HG03342 (cell line): ENCODE measurements around the gene FXYD7.

Experiments used
- ATAC-seq: cut with Tn5 transposase; IDR thresholded peaks from one replicate; pipeline ENCODE4 v1.9.1; 2021; ENCODE audit warnings: mild to moderate bottlenecking, moderate library complexity; ENCODE audit not compliant: unreplicated experiment

The FXYD7 gene

DNA sequence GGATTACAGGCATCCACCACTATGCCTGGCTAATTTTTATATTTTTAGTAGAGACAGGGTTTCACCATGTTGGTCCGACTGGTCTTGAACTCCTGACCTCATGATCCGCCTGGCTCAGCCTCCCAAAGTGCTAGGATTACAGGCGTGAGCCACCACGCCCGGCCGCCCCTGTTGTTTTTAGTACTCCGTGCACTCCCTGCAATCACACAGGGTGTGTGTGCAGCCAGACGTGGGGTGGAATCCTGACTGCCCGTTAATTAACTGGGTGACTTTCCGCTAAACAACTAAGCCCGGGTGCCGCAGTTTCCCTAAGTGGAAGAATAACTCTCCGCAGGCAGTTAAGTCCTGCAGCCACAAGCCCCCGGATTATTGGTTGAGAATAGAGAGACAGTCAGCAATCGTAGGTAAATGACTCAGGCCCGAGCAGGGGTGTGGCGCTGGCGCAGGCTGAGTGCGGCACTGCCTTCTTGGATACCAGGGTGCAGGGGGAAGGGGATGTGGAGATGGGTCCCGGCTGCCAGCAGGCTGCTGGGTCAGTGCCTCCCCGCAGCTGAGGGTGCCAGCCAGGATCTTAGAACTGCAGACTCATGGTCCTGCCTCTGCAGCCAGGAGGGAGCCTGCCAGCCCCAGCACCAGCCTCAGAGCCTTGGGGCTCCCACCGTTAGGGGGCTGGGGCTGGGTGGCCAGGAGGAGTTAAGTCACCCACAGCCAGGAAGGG lies 33.5 kb upstream of the FXYD7 start:
- no peak for ATAC-seq

- no peak for ATAC-seq
Measured at GRCh38 chr19:35110974-35111373, 32.1 kb upstream of the FXYD7 start.

DNA sequence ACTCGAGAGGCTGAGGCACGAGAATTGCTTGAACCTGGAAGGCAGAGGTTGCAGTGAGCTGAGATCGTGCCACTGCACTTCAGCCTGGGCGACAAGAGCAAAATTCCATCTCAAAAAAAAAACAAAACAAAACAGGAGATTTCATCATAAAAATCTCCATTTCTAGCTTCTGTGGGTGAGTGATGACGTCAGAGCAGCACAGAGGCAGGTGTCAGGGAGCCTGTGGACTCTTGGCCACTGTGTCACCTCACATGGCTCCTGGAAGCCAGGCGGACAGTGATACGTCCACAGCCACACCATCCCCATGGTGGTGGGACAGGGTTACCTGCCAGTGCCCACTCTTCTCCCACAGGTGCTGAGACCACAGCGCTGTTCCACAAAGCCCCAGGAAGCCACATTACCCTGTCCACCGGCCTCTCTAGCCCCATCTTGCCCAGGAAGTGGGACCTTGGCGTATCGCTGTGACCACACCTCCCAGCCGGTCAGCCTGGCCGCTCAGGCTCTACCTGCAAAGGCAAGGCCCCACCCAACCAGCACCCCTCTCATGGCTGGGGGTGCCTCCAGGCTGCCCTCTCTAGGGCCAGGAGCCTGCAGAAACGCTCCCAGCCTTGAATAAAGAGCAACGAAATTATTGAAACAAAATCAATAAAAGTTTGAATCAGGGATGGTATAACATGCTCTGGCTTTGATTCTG lies 29.9 kb upstream of the FXYD7 start:
- ATAC-seq, result no peak

- ATAC-seq, result no peak
Measured at GRCh38 chr19:35114353-35115176, 28.5 kb upstream of the FXYD7 start.

- ATAC-seq, result no peak
Measured at GRCh38 chr19:35115177-35115951, 27.7 kb upstream of the FXYD7 start, which contains the start of gene FXYD3. Gene FXYD3 (plus strand): TSS chr19:35115823. CDS start chr19:35119377, 3,554 bp downstream.

DNA sequence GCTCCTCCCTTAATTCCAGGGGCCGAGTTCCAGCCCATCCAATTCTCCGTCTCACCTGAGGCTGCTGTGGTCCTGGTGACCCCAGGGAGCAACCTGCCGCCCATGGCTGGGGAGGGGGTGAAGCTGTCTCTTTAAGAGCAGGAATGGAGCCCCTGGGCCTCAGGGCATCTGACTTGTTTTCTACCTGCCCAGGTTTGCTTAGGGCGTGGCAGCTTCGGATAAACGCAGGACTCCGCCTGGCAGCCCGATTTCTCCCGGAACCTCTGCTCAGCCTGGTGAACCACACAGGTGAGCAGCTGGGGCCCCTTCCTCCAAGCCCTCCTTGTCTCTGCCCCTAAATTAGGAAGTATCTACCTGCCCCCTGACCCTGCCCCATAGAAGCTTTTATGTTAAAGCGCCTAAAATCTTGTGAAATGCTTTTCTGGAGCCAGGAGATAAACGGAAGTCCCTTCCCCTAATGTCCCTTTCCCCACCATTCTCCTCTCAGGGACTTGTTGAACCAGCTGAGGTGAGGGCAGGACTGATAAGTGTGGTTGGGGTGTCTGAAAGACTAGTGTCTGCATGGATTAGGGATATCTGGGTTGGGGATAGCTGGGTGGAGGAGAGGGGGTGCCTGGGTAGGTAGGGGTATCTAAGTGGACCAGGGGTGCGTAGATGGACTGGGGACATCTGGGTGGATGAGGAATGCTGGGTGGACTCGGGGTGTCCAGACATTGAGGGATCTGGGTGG lies 26.8 kb upstream of the FXYD7 start:
- no peak for ATAC-seq

DNA sequence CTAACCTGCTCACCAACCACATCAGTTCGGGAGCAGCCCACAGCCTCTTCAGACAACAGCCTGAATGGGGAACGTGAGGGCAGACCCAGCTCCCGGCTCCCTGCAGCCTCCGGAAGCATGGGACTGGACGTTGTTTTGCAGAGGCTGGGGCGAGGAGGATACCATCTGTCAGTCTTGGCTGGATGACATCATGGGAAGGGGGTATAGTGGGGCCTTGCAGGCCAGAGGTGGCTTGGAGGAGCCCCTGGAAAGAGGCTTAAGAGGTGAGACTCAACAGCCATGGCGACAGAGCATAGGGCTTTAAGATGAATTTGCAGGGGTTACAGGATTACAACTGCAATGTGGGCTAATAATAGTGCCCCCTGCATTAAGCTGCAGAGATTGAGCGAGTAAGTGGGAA lies 25.9 kb upstream of the FXYD7 start:
- no peak for ATAC-seq

GRCh38 chr19:35117799-35118198 lies 25.3 kb upstream of the FXYD7 start:
- ATAC-seq, result no peak

DNA sequence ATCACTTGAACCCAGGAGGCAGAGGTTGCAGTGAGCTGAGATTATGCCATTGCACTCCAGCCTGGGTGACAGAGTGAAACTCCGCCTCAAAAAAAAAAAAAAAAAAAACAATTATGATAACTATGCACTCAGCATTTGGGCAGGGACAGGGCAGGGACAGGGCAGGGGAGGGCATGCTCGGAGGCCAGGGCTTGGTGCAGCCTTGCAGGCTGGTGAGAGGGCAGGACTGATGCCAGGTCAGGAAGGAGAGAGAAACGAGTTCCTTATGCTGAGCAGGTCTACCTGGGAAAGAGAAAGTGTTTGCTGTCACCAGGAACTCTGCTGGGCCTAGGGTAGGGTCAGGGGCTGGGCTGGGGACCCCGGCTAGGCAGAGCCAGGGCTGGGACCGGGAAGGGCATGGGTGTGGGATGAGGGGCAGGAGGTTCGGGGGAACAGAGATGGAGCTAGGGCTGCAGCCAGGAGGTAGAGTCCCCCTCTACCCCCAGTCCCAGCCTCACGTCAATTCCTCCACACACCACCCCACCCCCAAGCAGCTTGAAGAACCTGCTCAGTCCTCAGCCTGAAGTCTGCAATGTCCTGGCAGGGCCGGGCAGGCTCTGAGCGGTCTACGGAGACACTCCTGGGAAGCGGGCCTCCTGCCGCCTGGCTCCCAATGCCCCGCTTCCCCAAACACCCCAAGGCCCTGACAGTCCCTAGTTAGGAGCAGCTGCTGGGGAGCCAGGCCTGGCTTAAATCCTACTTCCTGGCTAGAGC lies 24.6 kb upstream of the FXYD7 start:
- ATAC-seq, result no peak

GRCh38 chr19:35119091-35119490 lies 24.0 kb upstream of the FXYD7 start:
- no peak for ATAC-seq

GRCh38 chr19:35119578-35120155 lies 23.4 kb upstream of the FXYD7 start:
- no peak for ATAC-seq

- ATAC-seq, result no peak
Measured at GRCh38 chr19:35120492-35120891, 22.6 kb upstream of the FXYD7 start.

GRCh38 chr19:35120898-35121297 lies 22.2 kb upstream of the FXYD7 start:
- no peak for ATAC-seq

DNA sequence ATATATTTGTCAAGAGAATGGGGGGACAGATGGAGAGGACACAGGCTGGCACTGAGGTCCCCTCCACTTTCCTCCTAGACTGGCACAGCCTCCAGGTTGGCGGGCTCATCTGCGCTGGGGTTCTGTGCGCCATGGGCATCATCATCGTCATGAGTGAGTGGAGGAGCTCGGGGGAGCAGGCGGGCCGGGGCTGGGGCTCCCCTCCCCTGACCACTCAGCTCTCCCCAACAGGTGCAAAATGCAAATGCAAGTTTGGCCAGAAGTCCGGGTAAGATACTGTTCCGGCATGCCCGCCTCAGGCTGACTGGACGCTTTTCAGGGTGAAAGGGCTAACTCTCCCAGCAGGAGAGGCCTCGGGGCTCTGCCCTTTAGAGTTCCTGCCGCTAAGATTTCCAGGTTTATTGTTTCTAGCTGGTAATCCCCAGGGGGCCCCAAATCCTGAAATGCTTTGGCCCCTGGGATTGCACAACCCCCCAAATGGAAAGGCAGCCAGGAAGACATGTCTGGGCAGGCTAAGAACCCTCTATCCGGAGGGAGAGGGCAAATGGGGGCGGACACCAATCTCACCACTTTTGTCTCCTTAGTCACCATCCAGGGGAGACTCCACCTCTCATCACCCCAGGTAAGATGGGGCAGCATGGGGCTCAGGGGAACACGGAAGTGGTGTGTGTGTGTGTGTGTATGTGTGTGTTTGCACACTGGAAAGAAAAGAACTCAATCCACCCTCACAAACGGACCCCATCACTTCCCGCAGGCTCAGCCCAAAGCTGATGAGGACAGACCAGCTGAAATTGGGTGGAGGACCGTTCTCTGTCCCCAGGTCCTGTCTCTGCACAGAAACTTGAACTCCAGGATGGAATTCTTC lies 20.1 kb upstream of the FXYD7 start:
- ATAC-seq, result no peak

DNA sequence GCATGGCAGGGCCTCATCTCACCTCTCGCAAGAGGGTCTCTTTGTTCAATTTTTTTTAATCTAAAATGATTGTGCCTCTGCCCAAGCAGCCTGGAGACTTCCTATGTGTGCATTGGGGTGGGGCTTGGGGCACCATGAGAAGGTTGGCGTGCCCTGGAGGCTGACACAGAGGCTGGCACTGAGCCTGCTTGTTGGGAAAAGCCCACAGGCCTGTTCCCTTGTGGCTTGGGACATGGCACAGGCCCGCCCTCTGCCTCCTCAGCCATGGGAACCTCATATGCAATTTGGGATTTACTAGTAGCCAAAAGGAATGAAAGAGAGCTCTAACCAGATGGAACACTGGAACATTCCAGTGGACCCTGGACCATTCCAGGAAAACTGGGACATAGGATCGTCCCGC lies 19.5 kb upstream of the FXYD7 start:
- no peak for ATAC-seq

- peak; percentile 74 for ATAC-seq
Measured at GRCh38 chr19:35124098-35125060, 18.7 kb upstream of the FXYD7 start.

- no peak for ATAC-seq
Measured at GRCh38 chr19:35125270-35125717, 17.8 kb upstream of the FXYD7 start.
